Smooth muscle cell (in vitro differentiated cells): ENCODE measurements around the gene CAMK2G. TPM values are rescaled to one million over a fixed set of nuclear protein-coding genes. Genes with fewer than 3 reads are reported as not detected.
"Not testable (repeated sequence)": the region's sequence is repeated elsewhere in the genome, so short reads cannot be mapped to it uniquely, and the experiment has no call there.

Experiments used
- DNase-seq: peaks from one replicate; lab custom pipeline; 2025; ENCODE audit not compliant: unreplicated experiment; lab: John Stamatoyannopoulos, UW
- H2AFZ ChIP-seq: fragments of 200-600 bp; sonication (generic); 2 replicates; pipeline ENCODE4 v1.6.0; 2016; ENCODE audit warnings: antibody characterized with exemption, low read depth, mild to moderate bottlenecking
- H3F3A ChIP-seq: fragments of 200-600 bp; sonication (generic); 2 replicates; pipeline ENCODE4 v1.6.0; 2017; ENCODE audit warnings: antibody characterized with exemption, low read depth
- H3K27ac ChIP-seq: fragments of 200-600 bp; sonication (generic); 2 replicates; pipeline ENCODE4 v1.5.1; 2016; ENCODE audit warnings: low read depth, mild to moderate bottlenecking
- H3K27me3 ChIP-seq: fragments of 200-600 bp; sonication (generic); 2 replicates; pipeline ENCODE4 v1.6.1; 2016; ENCODE audit warnings: low read depth, mild to moderate bottlenecking
- H3K36me3 ChIP-seq: fragments of 200-600 bp; sonication (generic); 2 replicates; pipeline ENCODE4 v1.5.1; 2016; ENCODE audit warnings: low read depth
- H3K4me1 ChIP-seq: fragments of 200-600 bp; sonication (generic); 2 replicates; pipeline ENCODE4 v1.5.1; 2016; ENCODE audit warnings: low read depth
- H3K4me2 ChIP-seq: fragments of 200-600 bp; sonication (generic); 2 replicates; pipeline ENCODE4 v1.6.0; 2016; ENCODE audit warnings: mild to moderate bottlenecking
- H3K4me3 ChIP-seq: fragments of 200-600 bp; sonication (generic); 2 replicates; pipeline ENCODE4 v1.5.1; 2016; ENCODE audit warnings: mild to moderate bottlenecking
- H3K79me2 ChIP-seq: fragments of 200-600 bp; sonication (generic); 2 replicates; pipeline ENCODE4 v1.6.0; 2016; ENCODE audit warnings: low read depth, mild to moderate bottlenecking
- H3K9ac ChIP-seq: fragments of 200-600 bp; sonication (generic); 2 replicates; pipeline ENCODE4 v1.6.0; 2016; ENCODE audit warnings: low read depth
- H3K9me3 ChIP-seq: fragments of 200-600 bp; sonication (generic); replicated peaks from 2 replicates; pipeline ENCODE4 v1.5.1; 2016; ENCODE audit warnings: low read depth
- H4K20me1 ChIP-seq: fragments of 200-600 bp; sonication (generic); 2 replicates; pipeline ENCODE4 v1.6.0; 2016; ENCODE audit warnings: low read depth
- CTCF ChIP-seq: fragments of 200-600 bp; sonication (generic); IDR thresholded peaks from 2 replicates; pipeline ENCODE4 v1.5.1; 2017; ENCODE audit warnings: borderline replicate concordance, mild to moderate bottlenecking, antibody characterized with exemption; ENCODE audit not compliant: insufficient read depth, poor library complexity, severe bottlenecking
- WGBS: methylation state at CpG from one replicate; pipeline ENCODE4 v1.1.7; 2016; ENCODE audit warnings: low lambda C conversion rate; 5-methylcytosine and 5-hydroxymethylcytosine counted together
- polyA plus RNA-seq: library from polyadenylated mRNA; unstranded; fragments of >200 nt; fragmentation: Nextera tagmentation; extraction: Ambion mirVana; gene quantifications from 2 replicates; pipeline ENCODE4 v1.2.1, GENCODE V29; 2016
- total RNA-seq: library from RNA; depleted of rRNA; stranded (reverse); fragments of >200 nt; gene quantifications from 2 replicates; pipeline ENCODE4 v1.2.3, GENCODE V29; 2014

The CAMK2G gene
- total and polyA plus RNA-seq, 2 experiments from 2014 or later, result 2.2 to 10.8 TPM

- 95% methylated on average over 3 of the region's 3 CpGs for WGBS
- Histone ChIP-seq H3K9me3 (no peaks in the 10 kb centered on the region), H3K79me2 (no peaks in the 10 kb centered on the region), H2AFZ (no peak overlapping the region), H3F3A (no peaks in the 10 kb centered on the region), H3K36me3 (no peaks in the 10 kb centered on the region), H3K27ac (no peak overlapping the region), H3K9ac (no peak overlapping the region), H3K4me1 (peaks cover 6% of the 10 kb centered on the region), H3K4me2 (no peak overlapping the region), H4K20me1 (no peaks in the 10 kb centered on the region), H3K27me3 (no peaks in the 10 kb centered on the region), H3K4me3 (no peak overlapping the region)
- TF ChIP-seq CTCF, result no peak
- DNase-seq, result no peak
These were observed 37.3 kb downstream of the CAMK2G start for GRCh38 chr10:73837072-73837471.

- Histone ChIP-seq H3K9ac (no peak overlapping the region), H3K4me3 (no peak overlapping the region), H3K27ac (no peak overlapping the region), H2AFZ (no peak overlapping the region), H3F3A (no peaks in the 10 kb centered on the region), H3K4me1 (peaks cover 2% of the 10 kb centered on the region), H3K79me2 (no peaks in the 10 kb centered on the region), H3K27me3 (no peaks in the 10 kb centered on the region), H3K36me3 (no peaks in the 10 kb centered on the region), H4K20me1 (no peaks in the 10 kb centered on the region), H3K9me3 (no peaks in the 10 kb centered on the region), H3K4me2 (no peak overlapping the region)
- DNase-seq, result no peak
- 96% methylated on average over 11 of the region's 11 CpGs for WGBS
- no peak for TF ChIP-seq CTCF
These were observed 37.9 kb downstream of the CAMK2G start for GRCh38 chr10:73836427-73836980.

GRCh38 chr10:73829090-73829489, 45.3 kb downstream of the CAMK2G start:
- H4K20me1 ChIP-seq, DNase-seq, H3K9ac ChIP-seq, H2AFZ ChIP-seq, H3K4me2 ChIP-seq, H3K4me1 ChIP-seq, H3K27ac ChIP-seq, H3K9me3 ChIP-seq, H3K27me3 ChIP-seq, H3K36me3 ChIP-seq, H3F3A ChIP-seq, H3K4me3 ChIP-seq, H3K79me2 ChIP-seq: not testable (repeated sequence)
- WGBS, result 97% methylated on average over 7 of the region's 7 CpGs

GRCh38 chr10:73828161-73828560, 46.2 kb downstream of the CAMK2G start:
- Histone ChIP-seq H3K4me1 (no peaks in the 10 kb centered on the region), H3F3A (no peaks in the 10 kb centered on the region), H3K9ac (no peak overlapping the region), H2AFZ (no peak overlapping the region), H3K79me2 (no peaks in the 10 kb centered on the region), H4K20me1 (no peaks in the 10 kb centered on the region), H3K36me3 (no peaks in the 10 kb centered on the region), H3K27me3 (no peaks in the 10 kb centered on the region), H3K4me3 (no peak overlapping the region), H3K4me2 (no peak overlapping the region), H3K9me3 (no peaks in the 10 kb centered on the region), H3K27ac (no peak overlapping the region)
- WGBS, result 84% methylated on average over 6 of the region's 6 CpGs
- DNase-seq, result no peak
- no peak for TF ChIP-seq CTCF
